Hepatocyte (in vitro differentiated cells): ENCODE measurements around the gene PIEZO1. TPM values are rescaled to one million over a fixed set of nuclear protein-coding genes. Genes with fewer than 3 reads are reported as not detected.

Source experiments
- DNase-seq: peaks from one replicate; pipeline ENCODE4 v3.0.0-alpha.2; 2016; ENCODE audit warnings: low spot score
- H2AFZ ChIP-seq: fragments of 200-600 bp; sonication (generic); 2 replicates; pipeline ENCODE4 v1.6.0; 2016; ENCODE audit warnings: antibody characterized with exemption, mild to moderate bottlenecking
- H3K27ac ChIP-seq: fragments of 200-600 bp; sonication (generic); 2 replicates; pipeline ENCODE4 v1.5.1; 2016; ENCODE audit warnings: mild to moderate bottlenecking
- H3K27me3 ChIP-seq: fragments of 200-600 bp; sonication (generic); 2 replicates; pipeline ENCODE4 v1.6.1; 2016
- H3K36me3 ChIP-seq: fragments of 200-600 bp; sonication (generic); replicated peaks from 2 replicates; pipeline ENCODE4 v1.5.1; 2016; ENCODE audit warnings: low read depth; ENCODE audit not compliant: insufficient read depth
- H3K4me1 ChIP-seq: fragments of 200-600 bp; sonication (generic); 2 replicates; pipeline ENCODE4 v1.5.1; 2016; ENCODE audit warnings: mild to moderate bottlenecking, moderate library complexity; ENCODE audit not compliant: insufficient read depth
- H3K4me2 ChIP-seq: fragments of 200-600 bp; sonication (generic); 2 replicates; pipeline ENCODE4 v1.6.0; 2016
- H3K4me3 ChIP-seq: fragments of 200-600 bp; sonication (generic); 2 replicates; pipeline ENCODE4 v1.5.1; 2016; ENCODE audit warnings: mild to moderate bottlenecking
- H3K79me2 ChIP-seq: fragments of 200-600 bp; sonication (generic); 2 replicates; pipeline ENCODE4 v1.6.0; 2017; ENCODE audit warnings: mild to moderate bottlenecking
- H3K9me2 ChIP-seq: fragments of 200-600 bp; sonication (generic); replicated peaks from 2 replicates; pipeline ENCODE4 v1.6.0; 2017; ENCODE audit warnings: mild to moderate bottlenecking; ENCODE audit not compliant: insufficient read depth
- H3K9me3 ChIP-seq: fragments of 200-600 bp; sonication (generic); 2 replicates; pipeline ENCODE4 v1.5.1; 2016; ENCODE audit warnings: low read depth, mild to moderate bottlenecking
- H4K20me1 ChIP-seq: fragments of 200-600 bp; sonication (generic); 2 replicates; pipeline ENCODE4 v1.6.0; 2016; ENCODE audit warnings: mild to moderate bottlenecking; ENCODE audit not compliant: insufficient read depth, poor library complexity, severe bottlenecking
- CTCF ChIP-seq: fragments of 200-600 bp; sonication (generic); IDR thresholded peaks from 2 replicates; pipeline ENCODE4 v1.5.1; 2016; ENCODE audit warnings: antibody characterized with exemption, mild to moderate bottlenecking; ENCODE audit not compliant: poor library complexity
- EZH2 ChIP-seq: fragments of 200-600 bp; sonication (generic); IDR thresholded peaks from 2 replicates; pipeline ENCODE4 v1.6.1; 2016; ENCODE audit warnings: antibody characterized with exemption, mild to moderate bottlenecking, borderline replicate concordance
- EZH2phosphoT487 ChIP-seq: fragments of 200-600 bp; sonication (generic); IDR thresholded peaks from one replicate; pipeline ENCODE4 v1.6.1; 2018; ENCODE audit warnings: antibody characterized with exemption, mild to moderate bottlenecking, low read depth, moderate library complexity; ENCODE audit not compliant: unreplicated experiment, severe bottlenecking
- WGBS: methylation state at CpG from one replicate; pipeline ENCODE4 v1.1.6; 2016; ENCODE audit warnings: low lambda C conversion rate; ENCODE audit errors: missing lambda C conversion rate; 5-methylcytosine and 5-hydroxymethylcytosine counted together
- polyA plus RNA-seq: library from polyadenylated mRNA; unstranded; fragments of >200 nt; fragmentation: Nextera tagmentation; extraction: Ambion mirVana; gene quantifications from 2 replicates; pipeline ENCODE4 v1.2.1, GENCODE V29; 2016
- total RNA-seq: library from RNA; depleted of rRNA; stranded (reverse); fragments of >200 nt; gene quantifications from 2 replicates; pipeline ENCODE4 v1.2.3, GENCODE V29; 2014

The PIEZO1 gene
- total and polyA plus RNA-seq, 2 experiments from 2014 or later = 70.6 to 77.0 TPM

GRCh38 chr16:88764913-88765349, 20.1 kb downstream of the PIEZO1 start:
- TF ChIP-seq CTCF (no peak), EZH2phosphoT487 (no peak), EZH2 (no peak)
- Histone ChIP-seq H2AFZ (no peak overlapping the region), H3K27me3 (no peaks in the 10 kb centered on the region), H4K20me1 (peaks cover 15% of the 10 kb centered on the region), H3K4me1 (peaks cover 47% of the 10 kb centered on the region), H3K4me3 (no peak overlapping the region), H3K9me2 (no peaks in the 10 kb centered on the region), H3K27ac (peak overlapping the region; percentile 67), H3K4me2 (peak overlapping the region; percentile 8), H3K79me2 (peaks cover 56% of the 10 kb centered on the region), H3K9me3 (no peaks in the 10 kb centered on the region), H3K36me3 (no peaks in the 10 kb centered on the region)
- 47% methylated on average over 8 of the region's 9 CpGs for WGBS
- peak; percentile 83 for DNase-seq

- WGBS = 94% methylated on average over 19 of the region's 19 CpGs
- H3K4me1 ChIP-seq = peaks cover 48% of the 10 kb centered on the region
- no peaks in the 10 kb centered on the region for H3K9me3 ChIP-seq
- TF ChIP-seq EZH2 (no peak), EZH2phosphoT487 (no peak), CTCF (no peak)
- H3K36me3 ChIP-seq = no peaks in the 10 kb centered on the region
- no peak overlapping the region for H2AFZ ChIP-seq
- peak overlapping the region; percentile 67 for H3K27ac ChIP-seq
- DNase-seq = no peak
- peaks cover 52% of the 10 kb centered on the region for H3K79me2 ChIP-seq
- H3K27me3 ChIP-seq = no peaks in the 10 kb centered on the region
- H3K4me2 ChIP-seq = peak overlapping the region; percentile 24
- no peaks in the 10 kb centered on the region for H3K9me2 ChIP-seq
- peaks cover 15% of the 10 kb centered on the region for H4K20me1 ChIP-seq
- H3K4me3 ChIP-seq = no peak overlapping the region
Observed at GRCh38 chr16:88764080-88764479, 20.9 kb downstream of the PIEZO1 start.

GRCh38 chr16:88763502-88764053, 21.4 kb downstream of the PIEZO1 start:
- Histone ChIP-seq H3K4me1 (peaks cover 46% of the 10 kb centered on the region), H3K27me3 (no peaks in the 10 kb centered on the region), H3K27ac (peak overlapping the region; percentile 68), H3K79me2 (peaks cover 52% of the 10 kb centered on the region), H3K4me3 (no peak overlapping the region), H2AFZ (no peak overlapping the region), H3K36me3 (no peaks in the 10 kb centered on the region), H3K9me3 (no peaks in the 10 kb centered on the region), H3K9me2 (no peaks in the 10 kb centered on the region), H4K20me1 (peaks cover 15% of the 10 kb centered on the region), H3K4me2 (peak overlapping the region; percentile 24)
- 30% methylated on average over 14 of the region's 14 CpGs for WGBS
- DNase-seq = peak; percentile 81
- TF ChIP-seq CTCF (peak; percentile 9), EZH2phosphoT487 (no peak)
